SU-DHL-6 (cell line): Measurements from ENCODE around the gene MDFI.

Experiments
- H2AFZ ChIP-seq: fragments of 200-600 bp; sonication (generic); 2 replicates; pipeline ENCODE4 v1.6.1; 2014; ENCODE audit warnings: low read depth, mild to moderate bottlenecking, moderate library complexity, mixed read lengths, antibody characterized with exemption, low read length; ENCODE audit not compliant: severe bottlenecking
- H3F3A ChIP-seq: fragments of 200-600 bp; shearing (Covaris generic); 2 replicates; pipeline ENCODE4 v1.6.0; 2016; ENCODE audit warnings: antibody characterized with exemption, mild to moderate bottlenecking; ENCODE audit not compliant: insufficient read depth
- H3K27ac ChIP-seq: fragments of 200-600 bp; sonication (generic); 2 replicates; pipeline ENCODE4 v1.5.1; 2016; ENCODE audit warnings: low read depth, mild to moderate bottlenecking, low read length, moderate library complexity, mixed read lengths
- H3K27me3 ChIP-seq: fragments of 200-600 bp; sonication (generic), shearing (Covaris generic); 2 replicates; pipeline ENCODE4 v1.6.0; 2014; ENCODE audit warnings: mild to moderate bottlenecking, low read length
- H3K36me3 ChIP-seq: fragments of 200-600 bp; sonication (generic); 2 replicates; pipeline ENCODE4 v1.6.1; 2014; ENCODE audit warnings: mild to moderate bottlenecking, low read length, mixed read lengths
- H3K4me2 ChIP-seq: fragments of 300-600, 200-600 bp; shearing (Covaris generic), sonication (generic); 2 replicates; pipeline ENCODE4 v1.6.0; 2014; ENCODE audit warnings: low read length, low read depth, mild to moderate bottlenecking; ENCODE audit not compliant: poor library complexity, severe bottlenecking
- H3K4me3 ChIP-seq: fragments of 200-600 bp; sonication (generic); 2 replicates; pipeline ENCODE4 v1.5.1; 2014; ENCODE audit warnings: antibody characterized with exemption, low read length, mild to moderate bottlenecking, mixed read lengths; ENCODE audit not compliant: insufficient read depth, poor library complexity, severe bottlenecking
- H3K79me2 ChIP-seq: fragments of 200-600 bp; sonication (generic); 2 replicates; pipeline ENCODE4 v1.6.1; 2014; ENCODE audit warnings: mild to moderate bottlenecking, low read length, moderate library complexity; ENCODE audit not compliant: insufficient read depth
- H3K9ac ChIP-seq: fragments of 200-600 bp; sonication (generic); 2 replicates; pipeline ENCODE4 v1.7.0; 2014; ENCODE audit warnings: mild to moderate bottlenecking, low read length
- H3K9me2 ChIP-seq: fragments of 200-600 bp; sonication (generic); replicated peaks from 2 replicates; pipeline ENCODE4 v1.6.1; 2014; ENCODE audit warnings: low read length; ENCODE audit not compliant: insufficient read depth
- H3K9me3 ChIP-seq: fragments of 200-600 bp; sonication (generic); 2 replicates; pipeline ENCODE4 v1.6.1; 2014; ENCODE audit warnings: low read length, mixed read lengths; ENCODE audit not compliant: insufficient read depth
- H4K20me1 ChIP-seq: fragments of 200-600 bp; sonication (generic); 2 replicates; pipeline ENCODE4 v1.6.1; 2014; ENCODE audit warnings: low read depth, mild to moderate bottlenecking, antibody characterized with exemption, low read length, moderate library complexity, mixed read lengths
- EZH2phosphoT487 ChIP-seq: fragments of 200-600 bp; sonication (generic), shearing (Covaris generic); conservative IDR thresholded peaks from 2 replicates; pipeline ENCODE4 v1.6.1; 2018; ENCODE audit warnings: mild to moderate bottlenecking, antibody characterized with exemption, low read length, moderate library complexity, mixed read lengths
- TF ChIP-seq, protein P1 (sequence below): fragments of 200-600 bp; sonication (generic); IDR thresholded peaks from one replicate; pipeline ENCODE4 v1.5.1; 2017; ENCODE audit warnings: antibody characterized with exemption, mild to moderate bottlenecking, low read length, moderate library complexity; ENCODE audit not compliant: insufficient read depth, poor library complexity, severe bottlenecking

MDFI gene

DNA sequence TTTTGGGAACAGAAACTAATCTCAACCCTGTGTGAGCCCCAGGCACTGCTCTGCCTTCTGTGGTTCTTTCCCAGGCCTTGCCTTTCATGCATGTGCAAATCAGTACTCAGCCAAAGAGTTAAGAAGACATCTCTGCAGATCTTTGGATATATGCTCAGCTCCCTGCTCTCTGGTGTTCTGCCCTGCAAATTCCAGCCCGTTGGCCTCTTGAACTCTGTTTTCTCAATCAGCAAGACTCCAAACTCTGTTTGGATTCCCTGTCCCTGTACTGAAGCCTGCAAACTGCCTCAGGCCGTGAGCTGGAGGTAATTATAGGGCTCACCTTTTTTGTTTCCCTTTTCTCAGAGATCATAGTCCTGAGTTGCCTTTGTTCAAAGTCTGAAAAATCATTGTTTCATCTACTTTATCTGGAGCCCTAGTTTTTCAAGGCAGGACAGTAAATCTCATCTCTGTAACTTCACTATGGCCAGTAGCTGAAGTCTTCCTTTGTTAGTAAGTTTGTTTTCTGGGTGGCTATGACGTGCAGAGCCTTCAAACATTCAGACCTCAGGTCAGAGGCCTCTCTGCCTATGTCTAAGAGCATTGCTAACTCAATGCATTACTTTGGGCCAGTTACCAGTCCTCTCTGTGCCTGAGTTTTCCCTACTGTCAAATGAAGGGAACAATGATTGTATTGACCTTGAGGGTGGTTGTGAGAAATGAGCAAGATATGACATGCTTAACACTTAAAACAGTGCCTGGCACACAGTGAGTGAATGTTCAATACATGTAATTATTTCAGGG, 15.9 kb upstream of the MDFI start:
- Histone ChIP-seq H3K9me2 (no peaks in the 10 kb centered on the region), H3K9ac (no peak overlapping the region), H3K27me3 (no peaks in the 10 kb centered on the region), H3F3A (no peaks in the 10 kb centered on the region), H3K4me2 (no peak overlapping the region), H4K20me1 (no peaks in the 10 kb centered on the region), H3K36me3 (no peaks in the 10 kb centered on the region), H3K4me3 (no peak overlapping the region), H3K27ac (no peak overlapping the region), H3K79me2 (no peaks in the 10 kb centered on the region), H2AFZ (no peak overlapping the region), H3K9me3 (no peaks in the 10 kb centered on the region)
- no peak for TF ChIP-seq EZH2phosphoT487
- TF ChIP-seq, protein P1, sequence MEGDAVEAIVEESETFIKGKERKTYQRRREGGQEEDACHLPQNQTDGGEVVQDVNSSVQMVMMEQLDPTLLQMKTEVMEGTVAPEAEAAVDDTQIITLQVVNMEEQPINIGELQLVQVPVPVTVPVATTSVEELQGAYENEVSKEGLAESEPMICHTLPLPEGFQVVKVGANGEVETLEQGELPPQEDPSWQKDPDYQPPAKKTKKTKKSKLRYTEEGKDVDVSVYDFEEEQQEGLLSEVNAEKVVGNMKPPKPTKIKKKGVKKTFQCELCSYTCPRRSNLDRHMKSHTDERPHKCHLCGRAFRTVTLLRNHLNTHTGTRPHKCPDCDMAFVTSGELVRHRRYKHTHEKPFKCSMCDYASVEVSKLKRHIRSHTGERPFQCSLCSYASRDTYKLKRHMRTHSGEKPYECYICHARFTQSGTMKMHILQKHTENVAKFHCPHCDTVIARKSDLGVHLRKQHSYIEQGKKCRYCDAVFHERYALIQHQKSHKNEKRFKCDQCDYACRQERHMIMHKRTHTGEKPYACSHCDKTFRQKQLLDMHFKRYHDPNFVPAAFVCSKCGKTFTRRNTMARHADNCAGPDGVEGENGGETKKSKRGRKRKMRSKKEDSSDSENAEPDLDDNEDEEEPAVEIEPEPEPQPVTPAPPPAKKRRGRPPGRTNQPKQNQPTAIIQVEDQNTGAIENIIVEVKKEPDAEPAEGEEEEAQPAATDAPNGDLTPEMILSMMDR, result no peak

GRCh38 chr6:41623330-41623729, 14.9 kb upstream of the MDFI start:
- TF ChIP-seq, protein P1, result no peak
- no peak for TF ChIP-seq EZH2phosphoT487
- Histone ChIP-seq H3K9ac (no peak overlapping the region), H3K79me2 (no peaks in the 10 kb centered on the region), H2AFZ (no peak overlapping the region), H3K27ac (no peak overlapping the region), H3K4me2 (no peak overlapping the region), H3K9me2 (no peaks in the 10 kb centered on the region), H3K4me3 (no peak overlapping the region), H3K36me3 (no peaks in the 10 kb centered on the region), H4K20me1 (no peaks in the 10 kb centered on the region), H3F3A (no peaks in the 10 kb centered on the region), H3K27me3 (no peaks in the 10 kb centered on the region), H3K9me3 (no peaks in the 10 kb centered on the region)

DNA sequence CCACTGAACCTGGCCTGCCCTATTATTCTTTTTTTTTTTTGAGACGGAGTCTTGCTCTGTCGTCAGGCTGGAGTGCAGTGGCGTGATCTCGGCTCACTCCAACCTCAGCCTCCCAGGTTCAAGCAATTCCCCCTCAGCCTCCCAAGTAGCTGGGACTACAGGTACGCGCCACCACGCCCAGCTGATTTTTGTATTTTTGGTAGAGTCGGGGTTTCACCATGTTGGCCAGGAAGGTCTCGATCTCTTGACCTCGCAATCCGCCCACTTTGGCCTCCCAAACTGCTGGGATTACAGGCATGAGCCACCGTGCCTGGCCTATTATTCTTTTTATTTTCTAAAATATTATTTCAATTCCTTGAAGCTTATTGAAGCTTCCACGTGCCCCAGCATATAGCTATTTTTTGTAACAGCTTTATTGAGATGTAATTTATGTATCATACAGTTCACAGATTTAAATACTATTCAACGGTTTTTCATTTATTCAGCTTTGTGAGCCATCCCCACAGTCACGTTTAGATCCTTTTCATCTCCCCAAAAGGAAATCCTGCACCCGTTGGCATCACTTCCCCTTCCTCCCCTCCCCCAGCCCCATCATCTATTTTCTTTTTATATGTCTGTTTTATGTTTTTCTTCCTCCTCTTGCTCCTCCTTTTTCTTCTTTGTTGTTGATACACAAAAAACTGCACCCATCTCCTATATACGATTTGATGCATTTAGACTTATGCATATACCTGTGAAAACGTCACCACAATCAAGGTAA, 13.5 kb upstream of the MDFI start:
- no peaks in the 10 kb centered on the region for H3F3A ChIP-seq
- no peak overlapping the region for H3K9ac ChIP-seq
- H3K9me2 ChIP-seq, result no peaks in the 10 kb centered on the region
- no peak overlapping the region for H3K4me2 ChIP-seq
- no peak for TF ChIP-seq EZH2phosphoT487
- TF ChIP-seq, protein P1, result no peak
- no peaks in the 10 kb centered on the region for H3K9me3 ChIP-seq
- H3K4me3 ChIP-seq, result no peak overlapping the region
- no peak overlapping the region for H2AFZ ChIP-seq
- H3K36me3 ChIP-seq, result no peaks in the 10 kb centered on the region
- no peaks in the 10 kb centered on the region for H3K27me3 ChIP-seq
- no peaks in the 10 kb centered on the region for H3K79me2 ChIP-seq
- H3K27ac ChIP-seq, result no peak overlapping the region
- H4K20me1 ChIP-seq, result no peaks in the 10 kb centered on the region
